ENCODE data around the gene LCLAT1.
A peak's percentile ranks its signal among the peaks of the same experiment; 100 is the strongest.

Gene LCLAT1

DNA sequence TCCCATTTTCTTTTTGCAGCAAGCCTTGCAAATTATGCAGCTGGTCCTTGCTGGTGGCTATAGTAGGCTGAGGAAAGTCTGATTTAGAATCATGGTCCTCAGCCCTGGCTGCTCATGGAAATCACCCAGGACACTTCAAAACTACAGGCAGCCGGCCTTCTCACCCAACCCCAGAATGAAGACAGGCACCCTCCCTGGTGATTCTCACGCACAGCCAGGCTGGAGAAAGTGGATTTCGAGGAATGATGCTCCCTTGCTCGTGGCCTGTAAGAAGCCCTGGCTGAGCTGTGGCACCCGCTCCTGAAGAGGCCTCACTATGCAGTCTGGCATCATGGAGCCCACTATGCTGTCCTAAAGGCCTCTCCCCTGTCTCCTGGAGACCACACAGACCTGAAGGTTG, 202.8 kb downstream of the LCLAT1 start:
- DNase-seq: no peak

DNA sequence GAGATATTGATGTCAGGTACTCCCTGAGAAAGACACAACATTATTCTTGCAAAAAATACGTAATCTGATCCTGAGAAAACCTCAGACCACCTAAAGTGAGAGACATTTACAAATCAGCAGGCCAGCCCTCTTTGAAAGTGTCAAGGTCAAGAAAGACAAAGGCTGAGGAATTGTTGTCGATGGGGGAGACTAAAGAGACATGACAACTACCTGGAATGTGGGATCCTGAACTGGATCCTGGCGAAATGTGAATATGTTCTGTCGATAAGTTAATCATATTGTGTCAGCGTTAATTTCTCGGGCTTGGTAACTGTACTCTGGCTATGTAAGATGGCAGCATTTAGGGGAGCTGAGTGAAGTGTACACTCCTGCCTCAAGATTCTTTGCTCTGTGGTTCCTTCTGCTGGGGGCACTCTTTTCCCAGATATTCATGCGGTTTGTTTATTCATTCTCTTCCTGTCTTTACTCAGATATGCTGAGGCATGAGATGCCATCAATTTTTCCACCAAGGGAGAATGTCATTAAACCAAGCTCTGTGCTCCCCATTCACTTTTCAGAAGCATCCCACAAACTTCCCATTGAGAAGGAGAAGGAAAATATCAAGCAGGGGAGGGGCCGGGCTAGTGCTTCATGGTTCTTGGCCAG, 205.3 kb downstream of the LCLAT1 start:
- no peak for DNase-seq

DNA sequence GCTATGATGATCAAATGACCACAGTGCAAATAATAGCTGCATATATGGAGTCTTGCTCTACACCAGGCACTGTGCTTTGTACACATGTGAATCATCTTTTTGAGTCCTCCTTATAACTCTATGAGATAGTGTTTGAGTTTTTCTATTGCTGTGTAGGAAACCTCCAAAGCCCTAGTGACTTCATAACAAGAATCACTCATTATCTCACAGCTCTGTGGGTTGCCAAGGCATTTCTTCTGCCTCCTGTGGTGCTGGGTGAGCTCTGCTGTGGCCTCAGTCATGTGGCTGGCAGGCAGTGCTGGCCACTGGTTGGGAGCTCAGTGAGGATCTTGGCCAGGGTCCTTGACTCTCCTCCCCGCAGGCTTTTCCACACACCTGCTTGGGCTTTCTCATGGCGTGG, 206.8 kb downstream of the LCLAT1 start:
- no peak for DNase-seq

DNA sequence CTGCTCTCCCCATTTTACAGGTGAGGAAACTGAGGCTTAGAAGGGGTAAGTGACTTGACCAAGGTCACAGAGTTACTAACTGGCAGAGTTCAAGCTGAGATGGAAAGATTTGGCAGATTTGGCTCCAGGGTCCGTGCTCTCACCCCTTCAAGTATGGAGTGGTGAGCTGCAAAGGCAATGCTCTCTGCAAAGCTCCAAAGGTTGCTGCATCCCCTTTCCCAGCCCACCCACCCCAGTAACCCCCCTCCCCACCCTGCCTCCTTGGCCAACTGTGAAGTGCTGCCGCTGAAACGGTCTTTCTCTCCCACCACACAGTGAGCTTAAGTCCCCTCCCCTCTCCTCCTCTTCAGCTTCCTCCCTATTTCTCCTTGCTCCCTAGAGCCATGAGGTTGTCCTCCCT, 207.4 kb downstream of the LCLAT1 start:
- DNase-seq: no peak

DNA sequence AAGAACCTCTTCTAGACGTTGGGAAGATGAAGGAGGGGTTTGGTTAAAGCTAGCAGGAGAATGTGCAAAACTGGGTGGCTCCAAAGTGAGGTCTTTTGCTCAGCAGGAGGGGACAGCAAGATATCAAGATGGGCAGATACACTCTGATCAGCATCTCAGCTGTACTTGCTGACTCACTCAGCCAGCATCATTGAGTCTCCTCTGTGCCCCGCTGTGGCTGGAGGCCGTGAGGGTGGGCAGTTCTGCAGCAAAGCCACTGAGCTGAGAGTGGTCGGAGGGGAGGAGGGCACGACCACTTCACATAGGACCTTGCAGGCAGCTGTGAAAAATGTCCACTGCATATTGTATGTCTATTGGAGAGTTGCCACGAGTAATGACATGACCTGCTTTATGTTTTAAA, 208.2 kb downstream of the LCLAT1 start:
- no peak for DNase-seq

DNA sequence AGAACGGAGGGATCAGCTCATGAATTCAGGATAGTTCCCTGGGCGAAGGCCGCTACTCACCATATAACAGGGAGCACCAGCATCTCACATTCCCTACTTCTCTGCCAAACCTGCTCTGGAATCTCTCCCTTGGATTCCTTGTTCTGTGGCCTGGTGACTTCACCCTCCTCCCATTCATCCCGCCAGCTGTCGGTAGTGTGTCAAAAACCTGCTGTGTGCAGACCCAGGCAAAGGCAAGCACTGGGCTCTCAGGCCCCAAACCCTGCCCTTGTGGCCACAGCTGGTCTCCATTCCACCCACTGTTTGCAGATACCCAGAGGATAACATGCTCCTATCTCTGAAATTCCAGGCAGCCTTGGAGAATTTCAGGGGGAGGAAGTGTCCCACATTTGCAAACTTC, 208.6 kb downstream of the LCLAT1 start:
- DNase-seq: no peak

DNA sequence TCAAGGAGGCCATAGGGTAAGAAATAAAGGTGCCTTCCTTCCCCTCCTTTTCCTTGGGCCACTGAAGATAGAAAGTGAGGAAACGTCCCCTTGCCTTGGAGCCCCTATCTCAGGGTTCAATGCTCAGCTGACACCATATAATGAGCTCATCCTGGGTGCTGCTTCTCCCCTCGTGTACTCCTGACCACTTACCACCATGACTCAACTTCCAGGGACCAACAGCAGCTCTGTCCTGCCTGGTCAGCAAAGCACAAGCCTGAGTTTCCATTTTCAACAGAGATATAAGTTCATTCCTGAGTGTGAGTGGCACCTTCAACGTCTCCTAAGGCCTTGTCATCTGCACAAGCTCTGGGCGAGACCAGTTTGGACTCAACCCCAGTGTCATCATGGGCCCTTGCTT, 209.0 kb downstream of the LCLAT1 start:
- no peak for DNase-seq

DNA sequence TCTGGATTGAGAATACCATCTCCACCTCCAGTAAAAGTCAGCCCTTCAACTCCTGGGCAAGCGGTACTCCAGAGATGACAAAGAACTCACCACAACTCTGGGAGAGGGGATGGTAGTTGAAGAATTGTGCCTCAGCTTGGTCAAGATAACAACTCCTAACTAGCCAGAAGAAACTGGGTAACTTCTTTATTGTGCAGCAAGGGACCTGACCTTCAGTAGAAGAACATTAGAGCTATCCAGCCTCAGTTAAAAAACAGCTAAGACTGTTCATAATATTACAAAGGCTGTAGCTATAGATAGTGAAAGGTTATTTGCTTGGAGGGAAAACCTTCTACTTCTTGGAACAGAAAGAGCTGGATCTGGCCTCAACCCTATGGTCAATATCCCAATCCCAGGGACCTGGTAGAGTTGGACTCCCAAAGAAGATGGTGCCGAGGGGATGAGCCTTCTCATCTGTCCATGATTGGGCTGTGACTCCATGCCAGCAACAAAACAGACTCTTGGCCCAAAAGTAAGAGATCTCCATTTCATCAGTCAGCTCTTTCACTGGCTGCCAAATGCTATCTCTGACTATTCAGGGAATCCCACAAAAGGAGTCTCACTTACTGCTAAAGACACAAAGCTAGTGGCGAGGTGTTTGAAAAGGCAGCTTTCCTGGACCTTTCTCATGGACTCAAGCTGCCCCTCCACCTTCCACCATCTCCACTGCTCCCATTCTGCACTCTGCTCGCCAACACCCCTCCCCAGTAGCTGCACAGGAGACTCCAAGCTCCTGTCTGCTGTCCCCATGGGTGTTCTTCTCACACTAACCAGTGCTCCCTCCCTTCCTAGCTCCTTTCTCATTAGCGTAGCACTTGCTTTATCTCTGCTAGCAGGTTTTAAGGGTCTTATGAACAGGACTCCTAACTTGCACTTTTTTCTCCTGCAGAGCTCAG, 214.4 kb downstream of the LCLAT1 start:
- DNase-seq: no peak

DNA sequence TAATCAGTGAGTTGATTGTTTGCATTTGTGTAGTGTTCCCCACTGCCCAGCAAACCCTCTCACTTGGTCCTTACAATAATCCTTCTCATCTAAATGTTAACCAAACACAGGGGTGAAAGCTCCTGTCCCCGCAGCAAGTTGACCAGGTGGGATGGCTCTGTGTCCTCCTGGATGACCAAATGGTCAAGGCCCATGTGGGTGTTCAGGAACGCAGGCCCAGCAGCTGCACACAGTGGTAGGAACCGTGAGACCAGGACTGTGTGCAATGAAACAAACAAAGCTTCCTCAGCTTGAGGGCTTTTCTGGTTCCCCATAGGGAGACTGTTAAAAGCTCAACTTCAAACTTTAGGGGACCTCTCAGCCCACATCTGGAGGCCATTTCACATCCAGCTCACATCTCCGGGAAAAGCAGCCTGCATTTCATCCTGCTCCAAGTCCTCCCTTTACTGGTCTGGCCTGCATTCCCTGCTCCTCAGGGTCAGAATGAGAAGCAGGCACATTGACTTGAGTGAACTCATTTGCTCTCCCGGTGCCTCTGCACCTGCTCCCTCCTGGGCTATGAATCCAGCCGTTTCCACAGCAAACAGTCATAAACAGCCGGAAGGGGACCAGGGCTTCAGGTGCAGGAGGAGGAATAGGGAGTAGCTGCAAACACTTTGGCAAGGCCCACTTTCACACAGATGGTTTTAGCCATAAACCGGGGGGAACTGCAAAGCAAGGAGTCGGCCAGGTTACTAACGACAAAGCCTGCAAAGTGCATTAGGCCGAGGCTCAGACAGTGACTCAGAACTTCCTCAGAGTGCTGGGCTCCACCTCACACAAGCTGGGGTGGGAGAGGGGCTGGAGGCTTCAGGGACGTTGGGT, 215.5 kb downstream of the LCLAT1 start:
- peak; percentile 29 for DNase-seq

DNA sequence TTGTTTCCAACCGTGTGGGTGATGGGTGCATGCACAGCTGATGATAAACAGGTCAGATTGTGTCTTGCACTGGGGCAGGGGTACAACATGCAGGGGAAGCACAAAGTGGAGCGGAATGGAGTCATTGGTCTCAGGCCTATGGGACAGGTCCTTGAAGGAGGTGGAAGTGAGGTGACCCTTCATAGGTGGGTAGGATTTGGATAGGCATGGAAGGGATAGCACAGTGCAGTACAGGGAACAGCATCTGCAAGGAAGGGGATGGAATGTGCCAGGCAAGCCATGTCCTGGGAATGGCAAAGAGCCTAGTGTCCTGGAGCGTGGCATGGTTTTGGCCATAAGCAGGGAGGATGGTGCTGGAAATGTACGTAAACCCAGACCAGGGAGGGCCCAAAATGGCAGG, 216.3 kb downstream of the LCLAT1 start:
- no peak for DNase-seq

DNA sequence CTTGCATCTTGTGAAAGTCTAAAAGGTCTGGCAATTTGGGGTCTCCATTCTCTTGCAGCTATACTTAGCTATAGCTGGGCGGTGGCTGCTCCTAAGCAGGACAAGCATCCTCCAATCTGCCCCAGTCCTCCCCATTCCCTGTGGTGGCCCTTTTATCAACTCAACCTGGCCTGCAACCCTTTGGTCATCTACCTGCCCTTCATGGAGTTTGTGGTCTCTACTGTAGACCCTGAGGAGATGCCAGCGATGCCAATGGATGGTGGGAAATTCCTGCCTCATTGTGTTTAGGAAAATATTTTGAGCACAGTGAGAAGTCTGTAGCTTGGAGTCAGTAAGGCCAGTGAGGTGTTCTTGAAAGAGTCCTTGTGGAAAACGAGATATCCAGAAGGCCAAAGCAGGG, 216.8 kb downstream of the LCLAT1 start:
- DNase-seq: no peak

DNA sequence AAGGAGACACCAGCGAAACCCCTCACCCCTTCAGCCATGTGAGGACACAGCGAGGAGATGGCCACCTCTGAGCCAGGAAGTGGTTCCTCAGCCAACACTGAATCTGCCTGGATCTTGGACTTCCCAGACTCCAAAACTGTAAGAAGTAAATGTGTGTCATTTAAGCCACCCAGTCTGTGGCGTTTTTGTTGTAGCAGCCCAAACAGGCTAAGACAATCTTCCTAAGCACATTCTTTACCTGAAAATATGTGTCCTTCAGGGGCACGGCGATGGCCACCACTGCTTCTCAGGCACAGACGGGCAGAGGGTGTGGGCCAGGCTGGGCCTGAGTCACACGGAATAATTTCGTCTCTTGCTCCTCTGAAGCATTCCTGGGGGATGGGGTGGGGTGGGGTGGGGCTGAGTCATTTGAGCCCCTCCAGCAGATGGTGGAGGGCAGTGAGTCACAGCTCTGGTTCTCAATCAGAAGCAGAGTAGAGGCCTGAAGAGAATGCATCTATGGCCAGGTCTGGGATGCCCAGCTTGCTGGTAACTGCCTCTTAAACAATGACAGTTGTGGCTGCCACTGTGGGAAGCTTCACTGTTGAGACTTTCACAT, 217.8 kb downstream of the LCLAT1 start:
- DNase-seq: no peak

DNA sequence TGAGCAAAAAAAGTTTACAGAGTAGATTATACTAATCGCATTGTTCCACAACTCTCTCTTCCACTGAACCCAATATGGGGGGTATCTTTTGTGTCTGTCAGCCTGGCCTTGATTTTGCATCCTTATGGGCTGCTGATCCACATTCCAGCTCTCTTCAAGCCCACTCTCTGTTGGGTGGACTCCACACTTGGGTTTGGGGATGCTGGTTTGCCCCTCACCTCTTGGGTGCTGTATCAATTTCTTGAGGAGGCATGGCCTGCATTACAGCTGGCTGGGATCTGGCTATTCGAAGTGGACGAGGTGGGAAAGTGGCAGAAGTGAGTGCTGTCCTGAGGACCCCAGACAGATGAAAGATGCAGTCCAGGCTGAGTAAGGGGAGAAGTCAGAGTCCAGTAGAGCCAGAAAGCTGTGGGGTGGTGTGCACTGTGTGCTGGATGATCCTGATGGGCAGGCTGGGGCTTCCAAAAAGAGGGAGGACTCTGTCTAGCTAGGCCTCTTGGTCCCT, 218.8 kb downstream of the LCLAT1 start:
- DNase-seq: no peak

DNA sequence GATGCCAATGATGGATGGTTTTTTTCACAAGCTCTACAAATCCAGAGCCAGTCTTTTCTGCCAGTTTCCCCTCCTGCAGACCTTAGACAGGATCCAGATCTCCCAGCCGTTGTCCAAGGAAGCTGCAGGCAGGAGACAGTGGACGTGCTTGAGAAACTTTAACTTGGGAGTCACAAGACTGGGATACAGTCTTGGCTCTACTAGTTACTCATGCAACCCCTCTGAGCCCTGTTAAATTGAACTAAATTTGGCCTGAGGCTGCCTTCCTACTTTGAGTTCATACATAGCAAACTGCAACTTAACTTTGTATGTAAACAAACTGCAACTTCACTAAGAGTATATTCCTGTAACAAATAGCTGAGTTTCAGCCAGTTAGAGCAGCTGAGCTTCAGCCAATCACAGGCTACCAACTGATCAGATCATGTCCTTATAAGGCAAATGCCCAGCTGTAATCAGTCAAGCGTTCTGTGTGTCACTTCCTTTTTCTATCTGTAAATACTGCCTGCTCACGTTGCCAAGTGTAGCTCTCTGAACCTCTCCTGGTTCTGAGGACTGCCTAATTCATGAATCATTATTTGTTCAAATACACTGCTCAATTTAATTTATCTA, 219.3 kb downstream of the LCLAT1 start:
- DNase-seq: peak; percentile 61

DNA sequence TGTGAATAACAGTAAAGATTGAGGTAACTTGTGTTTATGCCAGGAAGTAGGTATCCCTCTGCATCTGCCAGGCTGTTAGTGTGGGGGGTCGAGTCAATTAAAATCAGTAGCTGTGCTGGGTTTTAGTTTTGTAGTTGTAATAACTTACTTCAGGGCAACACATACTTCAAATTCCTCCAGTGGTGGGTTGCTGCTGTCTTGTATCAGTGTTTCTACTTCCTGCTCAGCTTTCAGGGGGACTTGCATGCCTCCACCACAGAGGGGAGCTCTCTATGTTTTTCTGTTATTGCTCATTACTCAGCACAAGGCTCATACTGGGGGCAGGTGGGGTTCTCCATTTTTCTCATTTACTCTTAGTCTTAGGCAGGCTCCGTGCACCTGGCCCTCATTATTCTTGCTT, 223.4 kb downstream of the LCLAT1 start:
- DNase-seq: no peak

DNA sequence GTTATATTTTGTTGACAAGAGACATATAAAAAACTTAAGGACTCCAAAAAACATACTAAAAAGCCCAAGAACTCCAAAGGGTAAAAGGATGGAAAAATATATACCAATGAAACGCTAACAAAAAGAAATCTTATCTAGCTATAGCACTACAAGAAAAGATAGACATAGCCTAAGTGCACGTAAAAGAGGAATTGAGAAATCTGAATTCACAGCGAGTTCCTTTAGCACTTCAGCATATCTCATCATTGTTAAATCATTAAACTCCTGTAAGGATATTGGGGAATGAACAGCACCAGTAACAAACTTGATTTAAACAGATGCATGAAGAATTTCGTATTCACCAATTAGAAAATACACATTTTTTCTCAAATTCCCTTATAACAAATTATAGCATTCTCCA, 226.1 kb downstream of the LCLAT1 start:
- DNase-seq: no peak

DNA sequence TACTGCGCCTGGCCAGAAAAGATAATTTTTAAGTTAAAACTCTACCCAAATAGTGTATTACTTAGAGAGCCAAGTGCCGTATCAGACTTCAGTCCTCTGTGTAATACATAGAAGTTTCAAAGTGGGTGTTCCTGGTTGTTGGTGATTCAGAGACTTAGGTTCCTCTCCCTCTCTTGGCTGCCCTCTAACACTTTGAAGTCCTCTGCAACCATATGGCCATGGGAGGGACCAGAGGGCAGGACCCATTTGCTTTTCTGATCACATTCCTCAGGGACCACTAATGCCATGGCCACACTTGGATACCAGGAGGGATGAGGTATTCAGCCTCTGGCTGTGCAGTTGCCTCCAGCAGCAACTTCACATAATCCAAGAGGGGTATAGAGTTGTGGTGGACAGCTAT, 228.7 kb downstream of the LCLAT1 start:
- DNase-seq: no peak

DNA sequence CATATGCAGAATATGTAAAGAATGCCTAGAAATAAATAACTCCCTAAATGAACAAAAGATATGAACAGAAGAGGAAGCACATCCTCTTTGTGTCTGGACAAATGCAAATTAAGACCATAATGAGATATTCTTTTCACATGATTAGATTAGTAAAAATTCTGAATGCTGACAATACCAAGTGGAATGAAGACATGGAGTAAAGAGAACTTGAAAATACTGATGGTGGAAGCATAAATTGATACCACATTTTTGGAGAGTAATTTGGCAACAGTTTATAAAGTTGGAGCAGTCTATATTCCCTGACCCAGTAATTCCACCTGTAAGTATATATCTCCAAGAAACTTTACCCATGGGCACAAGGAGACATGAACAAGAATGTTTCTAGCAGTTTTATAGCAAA, 230.2 kb downstream of the LCLAT1 start:
- DNase-seq: no peak

DNA sequence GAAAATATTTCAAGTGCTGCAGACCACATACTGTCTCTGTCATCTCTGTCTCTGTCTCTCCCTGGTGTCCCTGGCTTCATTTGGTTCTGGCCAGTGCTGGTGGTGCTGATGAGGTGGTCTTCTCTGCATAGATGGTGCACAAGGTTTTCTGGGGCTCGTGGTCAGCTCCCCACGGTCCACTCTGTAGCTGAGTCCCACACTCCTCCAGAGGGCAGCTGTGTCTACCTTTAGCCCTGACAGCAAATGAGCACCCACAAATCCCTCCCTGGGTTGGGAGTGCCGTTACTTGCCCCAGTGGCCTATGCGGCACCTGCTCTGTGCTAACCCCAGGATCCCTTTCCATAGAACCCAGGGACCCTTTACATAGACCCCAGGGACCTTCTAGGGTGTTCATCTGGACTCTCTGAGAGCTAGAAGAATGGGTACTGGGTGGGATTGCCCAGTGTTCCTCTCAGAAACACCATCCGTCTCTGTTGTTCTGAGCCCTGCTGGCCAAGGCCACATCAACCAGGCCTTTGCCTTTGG, 230.9 kb downstream of the LCLAT1 start:
- DNase-seq: no peak

DNA sequence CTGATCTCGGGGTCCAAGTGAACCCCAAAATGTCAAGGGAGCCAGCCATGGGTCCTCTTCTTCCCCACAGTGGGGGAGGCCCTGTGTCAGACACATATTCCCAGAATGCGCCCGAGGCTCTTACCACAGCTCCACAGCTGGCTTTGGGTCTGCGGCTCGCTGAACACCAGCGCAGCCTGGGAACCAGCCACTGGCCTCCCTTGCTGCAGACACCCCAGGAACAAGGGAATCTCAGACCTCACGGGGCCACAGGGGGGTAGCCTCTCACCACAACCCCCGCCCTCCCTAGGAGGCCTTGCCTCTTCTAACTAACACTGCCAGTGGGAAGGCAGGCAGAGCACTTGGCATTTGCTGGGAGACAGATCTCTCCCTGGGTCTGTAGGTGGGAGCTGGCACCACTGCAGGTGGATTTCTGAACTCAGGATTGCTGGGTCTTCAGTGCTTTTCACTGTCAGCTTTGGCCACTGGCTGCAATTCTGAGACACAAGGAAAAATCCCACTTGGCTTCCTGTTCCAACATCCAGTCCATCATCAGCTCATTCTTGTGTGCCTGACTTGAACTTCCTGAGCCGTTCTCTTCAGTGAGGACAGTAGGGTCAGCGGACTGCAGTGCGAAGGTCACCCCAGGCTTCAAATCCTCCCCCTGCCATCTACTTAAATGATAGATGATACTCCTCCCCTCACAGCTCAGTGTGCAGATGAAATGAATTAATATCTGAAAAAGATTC, 231.5 kb downstream of the LCLAT1 start:
- DNase-seq: no peak

DNA sequence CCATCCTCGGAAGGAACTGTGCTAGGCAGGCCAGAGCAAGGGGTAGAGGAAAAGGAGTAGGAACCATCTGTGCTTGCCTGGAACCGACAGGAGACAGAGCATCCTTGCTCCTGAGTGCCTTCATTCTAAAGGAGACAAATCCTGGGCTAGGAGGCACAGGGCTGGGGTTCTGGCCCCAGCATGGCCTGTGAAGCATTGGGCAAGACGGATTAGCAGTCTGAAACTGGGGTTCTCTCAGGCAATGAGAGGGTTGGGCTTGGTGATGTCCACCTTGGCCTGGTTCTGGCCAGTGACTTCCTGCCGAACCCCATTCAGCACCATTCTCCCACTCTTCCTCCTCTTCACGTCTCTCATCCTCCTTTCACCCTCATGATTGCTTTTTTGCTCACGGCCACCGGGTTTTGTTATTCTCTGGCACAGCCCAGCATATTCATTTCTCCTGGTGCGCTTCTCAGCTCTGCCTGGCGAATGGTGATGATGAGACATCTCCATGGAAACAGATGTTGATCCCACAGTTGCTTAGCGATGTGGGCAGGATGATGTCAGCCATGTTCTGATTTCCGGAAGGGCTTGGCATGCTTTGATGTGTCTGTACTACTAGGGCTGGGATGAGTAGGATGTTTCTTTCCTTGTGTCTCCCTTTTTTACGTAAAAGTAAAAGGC, 232.5 kb downstream of the LCLAT1 start:
- DNase-seq: peak; percentile 13
